VCaP (cell line): ENCODE measurements around the gene RPLP2.

Source experiments
- H3K27ac ChIP-seq: fragments of 450-650 bp; 2 replicates; pipeline ENCODE4 v1.5.1; 2017
- TF ChIP-seq, protein P1 (sequence below): fragments of 450-650 bp; conservative IDR thresholded peaks from 2 replicates; pipeline ENCODE4 v1.5.1; 2017; ENCODE audit warnings: mild to moderate bottlenecking, moderate library complexity

Gene RPLP2

DNA sequence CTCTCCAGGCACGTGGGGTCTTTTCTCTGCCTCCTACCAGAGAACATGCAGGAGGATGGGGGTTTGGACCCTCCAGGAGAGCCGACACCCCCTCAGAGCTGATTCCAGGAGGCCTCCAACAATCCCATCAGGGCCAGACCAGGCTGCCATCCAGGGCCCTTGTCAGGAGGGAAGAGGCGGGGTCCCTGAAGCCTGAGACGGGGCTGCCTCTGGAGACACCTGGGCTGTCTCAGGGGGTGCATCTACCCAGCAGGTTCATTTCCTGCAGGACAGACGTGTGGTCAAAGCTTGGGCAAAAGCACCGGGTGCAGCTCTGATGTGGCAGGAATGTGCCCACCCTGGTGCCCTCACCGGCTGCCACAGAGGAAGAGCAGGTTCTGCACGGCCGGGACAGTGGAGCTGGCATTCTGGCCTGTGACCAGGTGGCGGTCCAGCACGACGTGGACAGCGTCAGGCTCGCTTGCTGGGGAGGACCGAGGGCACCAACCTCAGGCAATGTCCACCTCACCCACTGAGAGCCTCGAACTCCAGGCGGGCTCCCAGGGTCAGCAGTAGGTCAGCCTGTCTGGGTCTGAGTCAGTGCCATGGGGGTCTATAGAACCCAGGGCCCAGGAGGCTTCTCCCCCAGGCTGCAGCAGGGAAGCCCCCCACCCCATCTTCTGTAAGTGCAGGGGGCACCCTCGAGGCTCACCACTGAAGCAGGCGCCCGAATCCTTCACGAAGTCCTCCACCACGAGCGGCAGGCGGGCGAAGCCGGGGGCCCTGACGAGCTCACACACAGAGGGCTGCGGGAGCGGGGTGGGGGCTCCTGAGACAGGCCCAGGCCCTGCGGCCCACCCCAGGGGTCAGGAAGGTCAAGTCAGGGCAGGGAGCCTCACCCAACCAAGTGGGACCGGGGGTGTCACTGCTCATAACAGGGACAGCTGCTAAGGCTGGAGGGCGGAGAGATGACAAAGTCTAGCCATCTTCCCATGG, 38.8 kb upstream of the RPLP2 start:
- no peak overlapping the region for H3K27ac ChIP-seq
- TF ChIP-seq, protein P1, sequence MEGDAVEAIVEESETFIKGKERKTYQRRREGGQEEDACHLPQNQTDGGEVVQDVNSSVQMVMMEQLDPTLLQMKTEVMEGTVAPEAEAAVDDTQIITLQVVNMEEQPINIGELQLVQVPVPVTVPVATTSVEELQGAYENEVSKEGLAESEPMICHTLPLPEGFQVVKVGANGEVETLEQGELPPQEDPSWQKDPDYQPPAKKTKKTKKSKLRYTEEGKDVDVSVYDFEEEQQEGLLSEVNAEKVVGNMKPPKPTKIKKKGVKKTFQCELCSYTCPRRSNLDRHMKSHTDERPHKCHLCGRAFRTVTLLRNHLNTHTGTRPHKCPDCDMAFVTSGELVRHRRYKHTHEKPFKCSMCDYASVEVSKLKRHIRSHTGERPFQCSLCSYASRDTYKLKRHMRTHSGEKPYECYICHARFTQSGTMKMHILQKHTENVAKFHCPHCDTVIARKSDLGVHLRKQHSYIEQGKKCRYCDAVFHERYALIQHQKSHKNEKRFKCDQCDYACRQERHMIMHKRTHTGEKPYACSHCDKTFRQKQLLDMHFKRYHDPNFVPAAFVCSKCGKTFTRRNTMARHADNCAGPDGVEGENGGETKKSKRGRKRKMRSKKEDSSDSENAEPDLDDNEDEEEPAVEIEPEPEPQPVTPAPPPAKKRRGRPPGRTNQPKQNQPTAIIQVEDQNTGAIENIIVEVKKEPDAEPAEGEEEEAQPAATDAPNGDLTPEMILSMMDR = no peak

- TF ChIP-seq, protein P1 = no peak
- no peak overlapping the region for H3K27ac ChIP-seq
These were observed 38.1 kb upstream of the RPLP2 start for GRCh38 chr11:771617-772204.

GRCh38 chr11:772429-773390, 37.1 kb upstream of the RPLP2 start:
- no peak overlapping the region for H3K27ac ChIP-seq
- TF ChIP-seq, protein P1 = no peak

- TF ChIP-seq, protein P1 = no peak
- peak overlapping the region; percentile 2; the same call in 1 of the 2 replicates for H3K27ac ChIP-seq
These were observed 36.3 kb upstream of the RPLP2 start for GRCh38 chr11:773425-773824.

DNA sequence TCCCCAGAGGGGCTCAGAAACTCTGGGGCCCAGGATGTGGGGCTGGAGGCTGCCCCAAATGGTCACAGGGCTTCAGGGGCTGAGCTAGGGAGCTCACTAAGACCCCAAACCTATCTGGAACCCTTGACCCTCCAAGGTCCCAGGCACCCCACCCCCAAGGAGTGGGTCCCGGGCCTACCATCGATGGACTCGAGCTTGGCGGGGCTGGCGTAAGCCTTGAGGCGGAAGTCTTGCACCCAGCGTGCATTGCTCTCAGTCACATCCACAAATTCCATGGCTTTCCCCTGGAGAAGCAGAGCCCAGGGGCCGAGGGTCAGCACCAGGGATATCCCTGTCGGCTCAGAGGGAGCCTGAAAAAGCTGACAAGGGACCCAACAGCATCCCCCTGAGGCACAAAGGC, 35.9 kb upstream of the RPLP2 start:
- TF ChIP-seq, protein P1 = no peak
- peak overlapping the region; percentile 2; the same call in 1 of the 2 replicates for H3K27ac ChIP-seq

GRCh38 chr11:774873-775592, 34.7 kb upstream of the RPLP2 start:
- TF ChIP-seq, protein P1 = no peak
- H3K27ac ChIP-seq = peak overlapping the region; percentile 84; the same call in 1 of the 2 replicates
